HG03558 (cell line): ENCODE results near the gene VPS25.
"Not testable (repeated sequence)": the region's sequence is repeated elsewhere in the genome, so short reads cannot be mapped to it uniquely, and the experiment has no call there.

ENCODE experiments used
- ATAC-seq: cut with Tn5 transposase; IDR thresholded peaks from one replicate; pipeline ENCODE4 v1.9.1; 2021; ENCODE audit warnings: moderate number of reproducible peaks; ENCODE audit not compliant: unreplicated experiment; ENCODE audit errors: extremely low read depth

Gene VPS25

GRCh38 chr17:42767512-42767911 lies 5.7 kb upstream of the VPS25 start:
- no peak for ATAC-seq

GRCh38 chr17:42768006-42768405 lies 5.2 kb upstream of the VPS25 start:
- not testable (repeated sequence) for ATAC-seq

GRCh38 chr17:42769964-42770363 lies 3.3 kb upstream of the VPS25 start:
- not testable (repeated sequence) for ATAC-seq

- no peak for ATAC-seq
Measured at GRCh38 chr17:42772945-42773289, 332 bp upstream of the VPS25 start.

GRCh38 chr17:42774066-42774745 lies 957 bp downstream of the VPS25 start:
- ATAC-seq, result no peak

GRCh38 chr17:42775534-42776098 lies 2.4 kb downstream of the VPS25 start:
- no peak for ATAC-seq

GRCh38 chr17:42778570-42778969 lies 5.3 kb downstream of the VPS25 start:
- no peak for ATAC-seq

- ATAC-seq, result no peak
Measured at GRCh38 chr17:42779304-42779935, 6.2 kb downstream of the VPS25 start.

GRCh38 chr17:42779936-42780850 lies 6.9 kb downstream of the VPS25 start, which contains the start of gene WNK4:
Gene WNK4 (plus strand): TSS chr17:42780610. CDS start chr17:42780699, 89 bp downstream.
- no peak for ATAC-seq

GRCh38 chr17:42780851-42781638 lies 7.8 kb downstream of the VPS25 start:
- ATAC-seq, result no peak

- ATAC-seq, result no peak
Measured at GRCh38 chr17:42781639-42782165, 8.5 kb downstream of the VPS25 start.

GRCh38 chr17:42782166-42783061 lies 9.2 kb downstream of the VPS25 start:
- ATAC-seq, result no peak

- no peak for ATAC-seq
Measured at GRCh38 chr17:42783062-42783790, 10.0 kb downstream of the VPS25 start.

- ATAC-seq, result no peak
Measured at GRCh38 chr17:42783791-42784138, 10.5 kb downstream of the VPS25 start.

GRCh38 chr17:42784409-42784808 lies 11.2 kb downstream of the VPS25 start:
- no peak for ATAC-seq

- no peak for ATAC-seq
Measured at GRCh38 chr17:42784811-42785592, 11.8 kb downstream of the VPS25 start.

- no peak for ATAC-seq
Measured at GRCh38 chr17:42787266-42787665, 14.0 kb downstream of the VPS25 start.
